ENCODE results near the gene LRTM1.

GRCh38 chr3:54870423-54870822 lies 57.4 kb downstream of the LRTM1 start:
- TF ChIP-seq GATA2 (IDR thresholded peaks at IDR 0.05; ENCODE audit: low read depth, low read length), result no peak
- TF ChIP-seq GATA3 (IDR thresholded peaks at IDR 0.05; ENCODE audit: low read depth, low read length), result no peak

Data from SH-SY5Y (cell line).